RWPE1 (cell line): ENCODE measurements around the gene JMJD8.

Experiments used
- CTCF ChIA-PET: fragments of 350-600 bp; sonication (Branson Sonifier 250); formaldehyde crosslinking; extraction: SDS; loops from one replicate; lab custom pipeline; 2021; lab: Yijun Ruan, JAX
- POLR2A ChIA-PET: fragments of 400-600 bp; formaldehyde crosslinking; extraction: SDS; loops from one replicate; lab custom pipeline; 2020; ENCODE audit warnings: antibody characterized with exemption; ENCODE audit not compliant: low non-redundant PET; lab: Yijun Ruan, JAX
- DNase-seq: peaks from one replicate; pipeline ENCODE4 v3.0.0; 2012; ENCODE audit warnings: low spot score
- H3K27ac ChIP-seq: fragments of 450-650 bp; 2 replicates; pipeline ENCODE4 v1.5.1; 2017
- TF ChIP-seq, protein P1 (sequence below): fragments of 450-650 bp; conservative IDR thresholded peaks from 2 replicates; pipeline ENCODE4 v1.5.1; 2017; ENCODE audit warnings: low read depth, mild to moderate bottlenecking

Gene JMJD8

GRCh38 chr16:718922-719321 is 34.8 kb upstream of the JMJD8 start:
- TF ChIP-seq, protein P1, sequence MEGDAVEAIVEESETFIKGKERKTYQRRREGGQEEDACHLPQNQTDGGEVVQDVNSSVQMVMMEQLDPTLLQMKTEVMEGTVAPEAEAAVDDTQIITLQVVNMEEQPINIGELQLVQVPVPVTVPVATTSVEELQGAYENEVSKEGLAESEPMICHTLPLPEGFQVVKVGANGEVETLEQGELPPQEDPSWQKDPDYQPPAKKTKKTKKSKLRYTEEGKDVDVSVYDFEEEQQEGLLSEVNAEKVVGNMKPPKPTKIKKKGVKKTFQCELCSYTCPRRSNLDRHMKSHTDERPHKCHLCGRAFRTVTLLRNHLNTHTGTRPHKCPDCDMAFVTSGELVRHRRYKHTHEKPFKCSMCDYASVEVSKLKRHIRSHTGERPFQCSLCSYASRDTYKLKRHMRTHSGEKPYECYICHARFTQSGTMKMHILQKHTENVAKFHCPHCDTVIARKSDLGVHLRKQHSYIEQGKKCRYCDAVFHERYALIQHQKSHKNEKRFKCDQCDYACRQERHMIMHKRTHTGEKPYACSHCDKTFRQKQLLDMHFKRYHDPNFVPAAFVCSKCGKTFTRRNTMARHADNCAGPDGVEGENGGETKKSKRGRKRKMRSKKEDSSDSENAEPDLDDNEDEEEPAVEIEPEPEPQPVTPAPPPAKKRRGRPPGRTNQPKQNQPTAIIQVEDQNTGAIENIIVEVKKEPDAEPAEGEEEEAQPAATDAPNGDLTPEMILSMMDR: no peak

GRCh38 chr16:718389-718788 is 34.3 kb upstream of the JMJD8 start:
- POLR2A ChIA-PET: no interaction called here
- H3K27ac ChIP-seq: peak overlapping the region; percentile 95

More at GRCh38 chr16:718922-719321, 34.8 kb upstream of the JMJD8 start:
- DNase-seq: no peak
- POLR2A ChIA-PET: interaction anchor here (0.6 to 0.7 kb wide), 2 partner anchors 53 to 248 kb away, joined by 3 to 8 read pairs; no protein-coding TSS in a partner anchor
- CTCF ChIA-PET: interaction anchor here (0.7 to 0.8 kb wide), 2 partner anchors 137 to 149 kb away, joined by 4 to 5 read pairs; no protein-coding TSS in a partner anchor
- peak overlapping the region; percentile 95 for H3K27ac ChIP-seq

DNA sequence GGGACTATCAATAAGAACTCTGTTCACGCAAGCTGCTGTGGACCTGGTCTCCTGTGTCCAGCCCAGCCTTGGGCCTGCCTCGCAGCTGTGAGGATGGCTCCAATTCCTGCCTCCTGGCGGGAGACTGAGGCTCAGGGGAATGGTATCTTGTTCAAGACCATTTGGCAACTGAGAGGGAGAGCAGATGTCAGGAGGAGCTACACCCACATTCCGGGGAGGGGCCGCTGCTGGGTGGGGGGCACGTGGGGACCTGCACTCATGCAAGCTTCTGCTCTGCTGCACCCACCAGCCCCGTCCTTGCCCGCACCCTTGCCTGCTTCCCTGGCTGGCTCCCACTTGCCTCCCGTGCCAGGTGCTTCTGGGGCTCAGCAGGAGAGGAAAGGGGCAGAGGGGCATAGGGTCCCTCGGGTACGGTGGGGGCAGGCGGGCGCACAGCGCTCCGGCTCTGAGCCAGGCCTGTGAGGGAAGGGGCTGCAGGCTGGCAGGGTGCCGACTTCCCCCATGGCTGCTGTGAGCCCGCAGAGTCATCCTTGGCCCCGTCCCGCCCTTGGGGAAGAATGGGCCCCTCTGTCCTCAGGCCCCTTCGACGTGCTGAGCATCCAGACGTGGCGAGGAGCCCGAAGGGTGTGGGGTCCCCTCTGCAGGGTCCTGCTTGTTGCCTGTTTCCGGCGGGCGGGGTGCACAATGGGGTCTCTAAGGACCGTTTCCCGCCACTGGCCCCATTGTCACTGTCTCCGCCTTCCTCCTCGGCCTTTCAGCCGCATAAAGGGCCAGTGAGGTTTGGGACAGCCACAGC is 33.5 kb upstream of the JMJD8 start:
- DNase-seq: no peak
- ChIA-PET POLR2A (no interaction called here), CTCF (no interaction called here)
- H3K27ac ChIP-seq: peak overlapping the region; percentile 95
- TF ChIP-seq, protein P1: no peak

More at GRCh38 chr16:718389-718788, 34.3 kb upstream of the JMJD8 start:
- no peak for DNase-seq
- CTCF ChIA-PET: no interaction called here
- TF ChIP-seq, protein P1: no peak

DNA sequence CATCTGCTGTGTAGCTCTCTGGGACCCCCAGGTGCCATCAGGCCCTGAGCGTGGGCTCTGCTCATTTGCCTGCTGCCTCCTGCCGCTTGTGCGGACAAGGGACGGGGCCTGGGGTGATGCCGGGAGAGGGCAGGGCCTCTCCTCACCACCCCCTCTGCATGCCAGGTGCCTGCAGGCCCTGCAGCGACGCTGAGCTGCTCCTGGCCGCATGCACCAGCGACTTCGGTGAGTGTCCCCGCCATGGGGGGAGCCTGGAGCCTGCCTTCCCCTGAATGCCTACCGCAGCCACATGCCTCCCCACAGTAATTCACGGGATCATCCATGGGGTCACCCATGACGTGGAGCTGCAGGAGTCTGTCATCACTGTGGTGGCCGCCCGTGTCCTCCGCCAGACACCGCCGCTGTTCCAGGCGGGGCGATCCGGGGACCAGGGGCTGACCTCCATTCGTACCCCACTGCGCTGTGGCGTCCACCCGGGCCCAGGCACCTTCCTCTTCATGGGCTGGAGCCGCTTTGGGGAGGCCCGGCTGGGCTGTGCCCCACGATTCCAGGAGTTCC is 32.7 kb upstream of the JMJD8 start:
- H3K27ac ChIP-seq: peak overlapping the region; percentile 95
- TF ChIP-seq, protein P1: no peak
- ChIA-PET POLR2A (interaction anchor here (0.8 kb wide), 1 partner anchor 72 kb away, joined by 7 read pairs; the partner anchor contains the start of gene CHTF18), CTCF (no interaction called here)
- no peak for DNase-seq

GRCh38 chr16:716200-716568 is 32.0 kb upstream of the JMJD8 start:
- POLR2A ChIA-PET: interaction anchor here (0.8 kb wide), 1 partner anchor 72 kb away, joined by 7 read pairs; the partner anchor contains the start of gene CHTF18
- TF ChIP-seq, protein P1: no peak
- no peak for DNase-seq
- peak overlapping the region; percentile 95 for H3K27ac ChIP-seq
- CTCF ChIA-PET: interaction anchor here (0.6 to 1.4 kb wide), 7 partner anchors 14 to 360 kb away, joined by 3 to 4 read pairs (median 3); partner anchors contain the start of gene JMJD8

- ChIA-PET CTCF (interaction anchor here (0.6 to 1.4 kb wide), 7 partner anchors 14 to 361 kb away, joined by 3 to 4 read pairs (median 3); partner anchors contain the start of gene JMJD8), POLR2A (interaction anchor here (0.6 to 0.8 kb wide), 2 partner anchors 9 to 73 kb away, joined by 6 to 7 read pairs; partner anchors contain the start of gene CHTF18)
- no peak for DNase-seq
- H3K27ac ChIP-seq: peak overlapping the region; percentile 95
- TF ChIP-seq, protein P1: peak; percentile 54
Observed at GRCh38 chr16:715477-716199, 31.5 kb upstream of the JMJD8 start.
